ENCODE data around the gene DKKL1.
"Not testable (repeated sequence)": the region's sequence is repeated elsewhere in the genome, so short reads cannot be mapped to it uniquely, and the experiment has no call there.

- not testable (repeated sequence) for TF ChIP-seq CTCF, POLR2A (IDR thresholded peaks at IDR 0.05)
These were observed 9.5 kb downstream of the DKKL1 start for GRCh38 chr19:49373174-49373573.
